GM18520 (cell line): ENCODE data around the gene CHST15.

Experiments used
- ATAC-seq: cut with Tn5 transposase; IDR thresholded peaks from one replicate; pipeline ENCODE4 v1.9.1; 2021; ENCODE audit not compliant: unreplicated experiment

Gene CHST15

DNA sequence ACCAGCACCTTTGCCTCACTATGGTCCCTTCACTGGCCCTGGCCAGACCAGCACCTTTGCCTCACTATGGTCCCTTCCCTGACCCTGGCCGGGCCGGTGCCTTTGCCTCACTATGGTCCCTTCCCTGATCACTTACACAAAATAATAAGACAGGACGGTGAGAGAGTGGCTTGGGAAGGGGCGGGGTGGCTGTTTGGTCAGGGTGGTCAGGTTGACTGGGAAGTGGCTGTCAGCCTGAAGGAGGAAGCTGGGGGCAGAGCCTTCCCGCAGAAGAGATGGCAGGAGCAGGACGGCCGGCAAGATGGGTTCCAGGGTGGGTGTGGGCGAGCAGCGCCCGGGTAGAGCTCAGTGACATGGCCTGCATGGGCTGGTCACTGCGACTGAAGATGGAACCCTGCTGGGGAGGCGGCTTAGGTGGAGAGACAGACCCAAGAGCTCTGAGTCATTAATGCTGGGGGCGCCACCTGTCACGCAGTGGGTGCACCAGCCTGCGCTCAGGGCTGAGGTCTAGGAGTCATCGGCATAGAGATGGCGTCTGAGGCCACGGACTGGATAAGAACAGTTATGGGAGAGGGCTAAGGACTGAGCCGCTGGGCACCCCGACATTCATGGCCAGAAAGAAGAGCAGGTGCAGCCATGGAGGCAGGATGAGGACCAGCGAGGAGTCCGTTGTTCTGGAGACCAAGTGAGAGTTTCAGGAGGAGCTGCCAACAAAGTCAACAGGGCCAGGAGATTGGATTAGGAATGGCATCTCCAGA lies 91.8 kb downstream of the CHST15 start:
- ATAC-seq, result no peak

DNA sequence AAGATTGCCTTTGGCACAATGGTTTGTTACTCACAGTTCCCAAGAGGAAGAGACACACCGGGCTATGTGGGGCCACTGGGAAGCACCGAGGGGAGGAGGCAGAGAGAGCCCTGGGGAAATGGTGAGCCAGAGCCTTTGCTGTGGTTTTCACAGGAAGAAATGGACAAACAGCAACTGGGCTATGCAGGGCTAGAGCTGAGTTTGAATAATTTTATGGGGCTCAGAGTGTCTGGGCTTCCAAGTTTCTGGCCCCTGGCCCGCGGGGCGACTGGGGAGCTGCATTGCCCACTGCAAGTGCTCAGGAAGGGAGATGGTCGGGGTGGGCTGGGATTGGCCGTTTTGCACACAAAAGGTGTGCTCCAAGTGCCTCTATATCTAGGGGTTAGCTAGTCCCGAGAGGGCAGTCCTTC lies 92.6 kb downstream of the CHST15 start:
- no peak for ATAC-seq

DNA sequence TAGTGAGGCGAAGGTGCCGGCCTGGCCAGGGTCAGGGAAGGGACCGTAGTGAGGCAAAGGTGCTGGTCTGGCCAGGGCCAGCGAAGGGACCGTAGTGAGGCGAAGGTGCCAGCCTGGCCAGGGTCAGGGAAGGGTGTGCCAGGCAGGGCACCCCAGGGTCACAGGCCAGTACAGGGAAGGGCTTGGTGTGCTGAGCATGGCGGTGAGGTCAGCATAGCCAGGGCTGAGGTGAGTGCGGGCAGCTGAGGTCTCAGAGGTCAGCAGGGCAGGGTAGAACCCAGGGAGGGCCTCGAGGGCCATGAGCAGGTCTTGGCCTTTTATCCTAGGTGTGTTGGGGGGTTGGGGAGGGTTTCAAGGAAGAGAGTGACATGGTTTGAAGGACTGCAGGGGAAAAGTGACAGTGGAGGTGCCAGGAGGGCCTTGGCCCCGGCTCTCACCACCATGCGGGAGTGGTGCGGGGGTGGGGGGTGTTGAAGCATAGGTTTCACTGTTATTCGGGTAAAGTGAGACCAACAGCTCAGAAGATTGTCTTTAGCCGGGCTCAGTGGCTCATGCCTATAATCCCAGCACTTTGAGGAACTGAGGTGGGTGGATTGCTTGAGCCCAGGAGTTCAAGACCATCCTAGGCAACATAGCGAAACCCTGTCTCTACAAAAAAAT lies 93.3 kb downstream of the CHST15 start:
- no peak for ATAC-seq

DNA sequence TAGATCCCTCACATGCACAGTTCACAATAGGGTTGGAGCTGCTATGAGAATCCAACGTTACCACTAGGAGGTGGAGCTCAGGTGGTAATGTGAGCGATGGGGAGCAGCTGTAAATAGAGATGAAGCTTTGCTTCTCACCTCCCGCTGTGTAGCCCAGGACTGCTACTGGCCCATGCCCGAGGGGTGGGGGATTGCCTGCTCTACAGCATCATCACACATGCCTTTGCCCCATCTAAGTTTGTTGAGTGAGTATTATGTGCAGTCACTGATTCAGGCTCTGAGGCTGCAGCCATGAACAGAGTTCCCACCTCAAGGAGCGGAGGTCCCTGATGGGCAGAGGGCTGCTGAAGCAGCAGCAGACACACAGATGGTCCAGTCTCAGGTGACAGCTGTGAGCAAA lies 94.1 kb downstream of the CHST15 start:
- no peak for ATAC-seq

DNA sequence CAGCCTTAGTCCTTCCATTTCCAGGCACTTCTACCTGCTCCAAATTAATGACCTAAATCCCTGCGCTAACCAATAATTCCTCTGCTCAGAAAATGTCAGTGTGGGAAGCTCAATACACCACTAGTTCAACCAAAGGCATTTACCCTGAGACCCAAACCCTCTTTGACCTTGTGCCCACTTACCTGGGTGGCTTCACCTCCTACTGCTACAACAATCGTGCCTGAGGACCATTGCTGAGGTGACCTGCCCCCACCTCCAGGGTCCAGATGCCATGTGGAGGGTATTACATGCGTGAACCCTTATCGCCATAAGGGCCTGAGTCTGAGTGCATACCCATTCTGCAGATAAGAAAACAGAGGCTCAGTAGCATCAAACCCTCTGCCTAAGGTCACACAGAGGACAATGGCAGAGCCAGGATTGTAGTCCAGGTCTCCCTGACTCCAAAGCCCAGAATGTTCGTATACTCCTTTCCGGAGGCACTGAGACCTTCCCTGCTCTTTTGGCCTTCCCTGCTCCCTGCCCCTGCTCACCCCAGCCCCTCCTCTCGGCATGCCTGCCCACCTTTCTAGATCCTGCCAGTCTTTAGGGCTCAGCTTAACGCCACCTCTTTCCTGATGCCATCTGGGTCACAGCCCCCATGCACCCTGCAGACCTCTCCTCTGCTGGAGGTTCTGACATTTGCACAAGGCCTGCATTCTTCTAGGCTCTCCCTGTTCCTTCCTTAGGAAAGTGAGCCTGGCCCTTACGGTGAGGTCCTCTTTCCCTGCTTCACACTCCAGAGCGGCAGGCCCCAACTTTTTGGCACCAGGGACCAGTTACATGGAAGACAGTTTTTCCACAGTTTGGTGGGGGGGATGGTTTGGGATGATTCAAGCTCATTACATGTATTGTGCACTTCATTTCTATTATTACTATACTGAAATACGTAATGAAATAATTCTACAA lies 94.9 kb downstream of the CHST15 start:
- no peak for ATAC-seq

DNA sequence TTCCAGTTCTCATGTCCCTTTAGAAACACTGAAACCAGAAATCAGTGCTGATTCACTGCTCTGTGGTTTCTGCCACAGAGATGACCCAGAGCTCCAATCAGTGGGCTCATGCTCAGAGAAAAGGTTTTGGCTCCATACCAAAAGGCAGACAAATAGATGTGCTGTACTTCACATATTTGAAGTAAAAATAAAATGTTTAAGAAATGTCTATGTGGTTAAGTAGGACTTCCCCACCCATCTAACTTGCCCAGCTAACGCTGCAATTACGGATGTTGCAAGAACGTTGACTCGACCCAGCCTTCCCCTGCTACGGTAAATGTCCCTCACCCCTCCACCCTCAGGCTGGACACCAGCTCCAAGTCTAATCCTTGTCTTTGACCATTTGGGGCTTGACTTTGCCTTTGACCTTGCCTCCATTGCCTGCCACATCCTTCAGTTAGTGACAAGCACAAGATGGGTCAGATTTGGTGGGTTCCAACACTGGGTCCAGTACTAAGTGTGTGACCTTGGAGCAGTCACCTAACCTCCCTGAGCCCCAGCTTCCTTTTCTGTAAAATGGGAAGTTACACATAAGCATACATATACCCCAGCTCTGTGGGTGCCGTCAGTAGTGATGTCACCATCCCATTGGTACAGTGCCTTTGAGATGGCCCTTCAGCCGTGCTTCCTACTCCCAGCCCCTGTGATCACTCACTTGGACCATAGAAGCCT lies 95.8 kb downstream of the CHST15 start:
- ATAC-seq, result no peak

DNA sequence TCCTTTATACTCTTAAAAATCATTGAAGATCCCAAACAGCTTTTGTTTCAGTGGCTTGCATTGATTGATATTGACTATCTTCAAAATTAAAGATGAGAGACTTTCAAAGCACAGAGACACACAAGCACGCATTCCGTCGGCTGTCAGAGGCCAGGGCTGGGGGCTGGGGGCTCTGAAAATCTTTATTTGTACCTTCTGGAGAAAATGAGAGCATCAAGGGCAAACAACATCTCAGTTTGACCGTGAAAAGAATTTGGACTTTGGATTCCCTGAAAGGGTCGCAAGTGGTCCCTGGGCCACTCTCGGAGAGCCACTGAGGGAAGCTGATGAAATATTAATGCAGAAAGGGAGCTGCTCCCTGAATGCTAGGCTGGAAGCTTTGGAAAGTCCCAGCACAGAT lies 96.4 kb downstream of the CHST15 start:
- no peak for ATAC-seq

DNA sequence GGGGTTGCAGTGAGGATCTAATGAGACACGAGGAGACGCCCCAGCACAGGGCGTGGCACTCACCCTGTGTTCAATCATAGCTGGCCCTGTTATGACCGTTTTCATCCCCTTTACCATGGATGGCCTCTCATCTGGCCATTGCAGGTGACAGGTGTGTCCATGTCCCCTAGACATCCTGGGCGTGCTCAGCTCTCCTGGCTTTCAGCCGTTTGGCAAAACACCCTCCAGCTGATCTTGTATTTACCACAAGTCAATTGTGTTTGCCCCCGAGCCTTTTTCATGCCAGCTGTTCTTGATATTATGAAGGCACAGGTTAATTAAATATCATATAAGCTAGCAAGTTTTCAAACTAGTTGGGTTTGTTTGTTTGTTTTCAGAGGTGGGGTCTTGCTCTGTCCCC lies 97.1 kb downstream of the CHST15 start:
- ATAC-seq, result no peak

DNA sequence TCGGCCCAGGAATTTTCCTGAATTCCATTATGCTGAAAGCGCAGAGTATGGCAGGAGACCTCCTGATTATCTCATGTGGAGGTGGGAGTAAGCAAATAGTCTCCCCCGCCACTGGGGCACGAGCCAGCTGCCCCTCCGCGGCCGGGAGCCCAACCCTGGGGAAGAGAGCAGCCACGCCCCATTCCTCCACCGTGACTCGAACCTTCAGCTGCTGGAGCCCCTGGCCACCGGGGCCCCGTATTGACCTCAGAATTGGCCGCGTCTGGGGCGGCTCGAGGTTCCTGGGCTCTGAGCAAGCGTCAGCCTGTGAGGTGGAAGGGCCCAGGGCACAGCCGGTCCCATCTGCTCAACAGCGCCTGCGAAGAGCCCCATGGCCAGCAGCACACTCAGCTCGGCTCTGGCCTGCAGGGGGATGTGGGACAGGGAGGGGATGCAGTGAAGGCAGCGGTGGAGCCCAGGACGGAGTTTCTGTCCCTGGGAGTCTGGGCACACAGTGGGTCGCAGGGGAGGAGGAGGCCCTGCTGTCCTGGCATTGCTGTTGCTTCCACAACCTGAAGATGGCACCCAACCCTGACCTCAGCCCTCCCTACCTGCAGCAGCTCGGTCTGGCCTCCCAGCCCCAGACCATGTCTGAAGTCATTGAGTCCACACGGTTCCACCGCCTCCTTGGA lies 97.8 kb downstream of the CHST15 start:
- no peak for ATAC-seq

DNA sequence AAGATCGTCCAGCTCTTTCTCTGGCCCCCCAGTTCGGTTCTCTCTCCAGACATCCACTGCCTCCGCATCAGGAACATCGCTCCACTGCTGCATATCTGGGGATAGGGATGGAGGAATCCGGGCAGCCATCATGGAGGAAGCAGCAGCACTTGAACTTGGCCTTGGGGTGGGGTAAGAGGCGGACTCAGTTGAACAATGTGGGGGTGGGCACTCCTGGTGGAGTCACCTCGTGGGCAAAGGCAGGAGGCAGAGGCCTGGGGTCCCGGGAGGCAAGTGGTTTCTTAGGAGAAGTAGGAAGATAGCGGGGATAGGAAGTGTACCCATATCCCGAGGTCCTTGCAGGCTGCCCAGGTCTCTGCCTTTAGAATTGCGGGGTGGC lies 98.3 kb downstream of the CHST15 start:
- no peak for ATAC-seq

DNA sequence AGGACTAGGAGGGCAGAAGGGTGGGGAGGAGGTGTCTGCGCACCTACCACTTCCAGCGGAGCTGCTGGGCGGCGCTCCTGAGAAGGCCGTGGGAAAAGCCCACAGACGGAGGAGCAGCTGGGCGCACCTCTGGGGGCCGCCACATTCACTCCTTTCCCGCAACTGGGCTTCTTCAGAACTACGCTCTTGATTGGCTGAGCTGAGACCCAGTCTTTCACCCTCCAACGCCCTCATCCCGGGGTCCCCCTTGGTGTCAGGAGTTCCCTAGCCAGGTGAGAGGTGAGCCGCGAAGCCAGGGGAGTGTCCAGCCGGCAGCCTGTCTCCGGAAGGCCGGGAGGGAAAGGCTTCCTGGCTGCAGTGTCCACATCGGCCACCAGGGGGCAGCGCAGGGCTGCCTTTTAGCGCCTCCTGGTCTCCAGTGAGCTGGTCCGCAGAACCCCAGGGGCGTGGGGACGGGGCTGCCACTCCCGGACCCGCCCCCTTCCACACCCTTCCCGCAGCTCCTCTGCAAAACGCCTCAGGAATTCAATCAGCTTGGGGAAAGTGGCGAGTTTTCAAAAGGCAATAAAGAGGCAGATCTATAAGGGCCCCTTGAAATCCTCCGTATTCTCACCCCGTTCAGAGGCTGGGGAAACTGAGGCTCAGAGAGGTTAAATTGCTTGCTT lies 98.8 kb downstream of the CHST15 start:
- peak; percentile 40 for ATAC-seq

DNA sequence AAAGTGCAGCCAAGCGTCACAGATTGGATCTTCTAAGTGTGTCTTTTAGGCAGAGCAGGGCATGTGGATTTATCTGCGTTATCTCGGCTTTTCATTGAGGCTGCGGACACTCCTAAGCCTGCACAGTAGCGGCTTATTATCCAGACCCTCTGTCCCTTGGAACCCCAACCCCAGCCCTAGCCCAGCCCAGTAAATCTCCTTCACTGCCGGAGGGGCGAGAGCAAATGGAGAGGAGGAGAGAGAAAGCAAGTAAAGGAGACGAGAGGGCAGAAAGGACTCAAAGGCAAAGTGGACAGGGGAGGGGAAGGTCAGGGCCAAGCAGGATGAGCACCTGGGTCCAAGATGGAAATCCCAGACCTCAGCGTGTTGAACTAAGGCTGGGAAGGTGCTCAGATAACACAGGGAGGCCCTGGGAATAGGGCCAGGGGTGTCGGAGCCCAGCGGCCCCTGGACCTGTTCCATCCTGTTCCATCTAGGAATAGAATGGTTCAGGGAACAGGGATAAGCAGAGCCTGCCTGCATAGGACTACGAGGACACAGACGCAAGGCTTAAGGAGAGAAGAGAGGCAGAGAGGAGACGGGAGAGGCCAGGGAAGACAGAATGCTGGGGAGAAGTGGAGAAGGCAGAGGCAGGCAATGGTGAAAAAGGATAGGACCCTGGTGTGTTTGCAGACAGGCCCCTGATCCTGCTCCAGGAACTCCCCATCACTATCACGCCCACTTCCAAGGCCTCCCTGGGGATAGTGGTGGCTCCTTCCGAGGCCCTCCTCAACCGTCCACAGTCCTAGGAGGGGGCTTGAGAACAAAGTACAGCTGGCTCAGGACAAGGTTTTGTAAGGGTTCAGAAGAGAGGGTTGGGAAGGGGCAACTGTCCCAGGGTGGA lies 99.6 kb downstream of the CHST15 start:
- ATAC-seq, result no peak

DNA sequence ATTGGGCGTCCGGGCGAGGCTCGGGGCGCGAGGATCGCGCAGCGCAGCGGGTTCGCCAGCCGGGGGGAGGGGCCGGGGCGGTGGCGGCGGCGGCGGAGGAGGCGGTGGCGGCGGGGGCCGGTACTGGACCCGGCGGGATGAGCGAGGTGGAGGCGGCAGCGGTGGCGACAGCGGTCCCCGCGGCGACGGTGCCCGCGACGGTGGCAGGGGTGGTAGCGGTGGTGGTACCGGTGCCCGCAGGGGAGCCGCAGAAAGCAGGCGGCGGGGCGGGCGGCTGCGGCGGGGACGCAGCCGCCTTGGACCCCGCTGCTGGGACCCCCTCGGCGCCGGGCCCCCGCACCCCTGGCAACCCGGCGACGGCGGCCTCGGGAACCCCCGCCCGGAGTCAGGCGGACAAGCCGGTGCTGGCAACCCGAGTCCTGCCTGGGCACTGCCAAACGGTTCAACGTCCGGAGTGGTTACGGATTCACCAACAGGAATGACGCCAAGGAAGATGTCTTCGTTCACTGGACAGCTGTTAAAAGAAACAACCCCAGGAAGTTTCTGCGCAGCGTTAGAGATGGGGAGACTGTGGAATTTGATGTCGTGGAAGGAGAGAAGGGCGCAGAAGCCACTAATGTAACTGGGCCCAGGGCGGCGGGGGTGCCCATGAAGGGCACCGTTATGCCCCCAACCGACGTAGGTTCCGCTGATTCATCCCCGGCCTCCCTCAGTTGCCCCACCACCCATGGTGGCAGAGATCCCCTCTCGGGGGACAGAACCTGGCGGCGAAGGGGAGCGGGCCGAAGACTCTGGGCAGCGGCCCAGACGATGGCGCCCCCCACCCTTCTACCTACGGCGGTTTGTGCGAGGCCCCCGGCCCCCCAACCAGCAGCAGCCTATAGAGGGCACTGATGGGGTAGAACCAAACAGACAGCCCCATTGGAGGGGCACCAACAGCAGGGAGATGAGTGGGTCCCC lies 101.5 kb downstream of the CHST15 start:
- no peak for ATAC-seq

DNA sequence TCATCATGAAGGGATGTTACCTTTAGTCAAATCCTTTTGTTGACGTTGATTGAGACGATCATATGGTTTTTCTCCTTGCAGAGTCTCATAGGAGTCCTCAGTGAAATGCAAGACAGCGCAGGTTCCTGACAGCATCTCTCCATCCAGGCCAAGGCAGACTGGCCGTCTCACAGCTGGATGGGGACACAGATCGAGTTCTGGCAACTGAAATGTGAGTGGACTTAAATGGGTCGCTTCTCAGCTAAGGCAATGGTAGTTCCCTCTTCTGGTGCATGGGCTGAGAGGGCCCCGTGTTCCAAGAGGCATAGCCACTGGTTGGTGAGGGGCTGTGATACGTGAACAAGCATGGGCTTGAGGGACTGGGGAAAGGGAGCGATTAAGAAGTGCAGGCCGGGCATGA lies 102.5 kb downstream of the CHST15 start:
- no peak for ATAC-seq

DNA sequence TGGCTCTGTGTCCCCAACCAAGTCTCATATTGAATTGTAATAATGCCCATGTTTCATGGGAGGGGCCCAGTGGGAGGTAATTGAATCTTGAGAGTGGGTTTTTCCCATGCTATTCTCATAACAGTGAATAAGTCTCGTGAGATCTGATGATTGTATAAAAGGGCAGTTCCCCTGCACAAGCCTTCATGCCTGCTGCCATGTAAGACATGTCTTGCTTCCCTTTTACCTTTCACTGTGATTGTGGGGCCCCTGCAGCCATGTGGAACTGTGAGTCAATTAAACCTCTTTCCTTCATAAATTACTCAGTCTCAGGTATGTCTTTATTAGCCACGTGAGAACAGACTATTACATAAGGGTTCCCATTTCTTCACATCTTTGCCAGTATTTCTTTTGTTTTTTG lies 104.7 kb downstream of the CHST15 start:
- ATAC-seq, result no peak

DNA sequence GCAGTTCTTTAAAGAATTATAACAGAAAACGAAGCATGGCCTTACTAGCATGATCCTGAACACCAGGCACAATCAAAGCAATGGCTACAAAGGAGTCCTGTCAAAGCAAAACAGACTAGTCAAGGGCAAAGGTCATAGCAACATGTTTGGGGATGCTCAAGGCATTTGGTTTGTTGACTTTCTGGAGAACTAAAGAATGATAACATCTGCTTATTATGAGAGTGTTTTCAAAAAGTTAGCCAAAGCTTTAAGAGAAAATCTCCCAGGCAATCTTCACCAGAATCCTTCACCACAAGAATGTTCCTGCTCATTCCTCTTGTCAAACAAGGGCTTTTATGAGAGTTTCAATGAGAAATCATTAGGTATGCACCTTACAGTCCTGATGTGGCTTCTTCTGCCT lies 106.7 kb downstream of the CHST15 start:
- no peak for ATAC-seq

DNA sequence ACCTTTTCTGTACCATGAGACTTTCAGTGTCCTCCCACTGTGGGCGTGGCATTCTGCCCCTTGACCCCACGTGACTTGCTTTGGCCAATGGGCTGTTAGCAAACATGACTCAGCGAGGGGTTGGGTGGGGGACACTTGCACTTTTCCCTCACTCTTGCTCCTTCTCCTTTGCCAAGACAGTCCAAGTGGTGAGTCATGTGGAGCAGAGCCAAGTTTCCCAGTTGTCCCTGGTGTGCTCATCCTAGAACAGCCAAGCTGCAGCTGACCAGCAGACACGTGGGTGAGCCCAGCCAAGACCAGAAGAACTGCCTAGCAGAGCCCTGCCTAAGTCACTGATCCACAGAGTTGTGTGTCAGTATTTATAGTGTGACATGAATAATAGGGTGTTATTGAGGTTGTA lies 119.0 kb downstream of the CHST15 start:
- no peak for ATAC-seq
